DLD1 (cell line): ENCODE measurements around the gene CTNNA2.

Experiments
- in situ Hi-C: cut with HindIII; loops from 2 replicates; pipeline ENCODE4 v1.10.0; 2017; ENCODE audit warnings: low sequenced_read_pairs

CTNNA2 gene

DNA sequence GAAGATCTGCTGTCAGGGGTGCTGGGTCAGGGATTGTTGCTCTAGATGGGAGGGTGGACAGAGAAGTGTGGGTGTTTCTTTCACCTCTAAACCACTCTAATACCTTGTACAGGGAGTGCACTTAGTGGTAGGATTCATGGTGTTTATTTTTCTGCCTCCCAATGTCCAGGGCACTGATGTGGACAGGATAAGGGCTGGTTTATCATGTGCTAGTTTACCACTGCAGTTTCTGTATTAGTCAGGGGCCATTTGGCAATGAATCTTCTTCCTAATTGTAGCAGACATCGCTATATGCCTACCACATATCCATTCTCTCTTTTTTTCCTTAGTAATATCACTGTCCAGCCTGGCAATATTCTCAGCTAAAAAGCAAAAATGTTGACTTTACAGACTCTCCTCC, 842.0 kb downstream of the CTNNA2 start:
- in situ Hi-C loops = no loop called here

- in situ Hi-C loops = no loop called here
These were observed 849.1 kb downstream of the CTNNA2 start for GRCh38 chr2:80361904-80362303.

GRCh38 chr2:80363330-80363729, 850.5 kb downstream of the CTNNA2 start:
- in situ Hi-C loops = no loop called here

DNA sequence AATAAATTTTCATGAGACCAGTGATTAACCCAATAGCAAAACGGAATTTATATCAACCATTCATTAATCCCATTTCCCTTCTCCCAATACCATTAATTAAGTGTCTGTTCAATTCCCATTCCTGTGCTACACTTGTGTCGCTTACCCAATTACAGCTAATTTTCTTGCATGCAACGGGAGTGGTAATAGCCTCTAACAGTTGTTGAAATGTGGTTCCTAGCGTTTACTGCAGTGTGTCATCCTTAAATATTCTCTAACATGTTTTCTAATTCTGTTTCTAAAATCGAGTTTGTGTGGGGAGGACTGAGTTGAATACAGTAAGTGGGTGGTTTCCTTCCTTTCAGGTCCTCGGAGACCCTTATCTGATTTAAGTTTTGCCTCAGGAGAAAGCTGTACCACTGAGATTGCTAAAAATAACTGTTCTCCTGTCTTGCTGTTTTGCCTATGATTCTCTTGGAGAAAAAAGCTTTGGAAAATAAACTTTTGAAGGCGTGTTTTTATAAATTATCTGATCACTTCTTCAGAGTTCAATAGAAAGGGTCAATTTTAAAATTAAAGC, 851.0 kb downstream of the CTNNA2 start:
- in situ Hi-C loops = no loop called here

DNA sequence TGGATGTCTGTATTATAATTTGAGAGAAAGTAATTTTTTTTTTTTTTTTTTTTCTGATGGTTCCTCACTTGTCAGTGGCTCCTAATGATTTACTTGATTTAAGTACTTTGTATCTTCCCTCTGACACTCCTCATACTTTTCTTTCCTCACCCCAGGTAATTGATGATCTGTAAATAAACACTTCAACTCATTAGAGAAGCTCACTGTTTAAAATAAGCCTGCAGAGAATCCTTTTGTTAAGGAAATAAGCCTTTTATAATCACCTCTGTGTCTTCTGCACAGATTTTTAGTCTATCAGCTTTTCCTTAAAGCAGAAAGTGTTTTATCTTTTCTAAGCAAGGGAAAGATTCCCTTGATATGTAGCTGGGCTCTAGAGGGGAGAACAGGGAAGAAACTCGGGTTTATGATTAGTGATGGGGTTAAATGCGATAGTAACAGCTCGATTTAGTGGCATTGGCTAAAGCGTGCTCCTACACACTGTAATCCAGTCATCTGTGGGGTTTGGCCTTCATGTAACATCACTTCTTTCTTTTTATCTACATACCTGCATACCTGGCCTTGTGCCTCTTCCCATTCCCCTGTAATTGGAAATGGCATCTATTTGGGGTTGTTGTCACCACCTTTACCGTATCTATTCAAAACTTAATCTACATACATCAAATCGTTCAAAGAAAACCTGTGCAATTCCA, 851.8 kb downstream of the CTNNA2 start:
- in situ Hi-C loops = no loop called here

GRCh38 chr2:80365762-80366161, 852.9 kb downstream of the CTNNA2 start:
- in situ Hi-C loops = no loop called here

- in situ Hi-C loops = no loop called here
These were observed 857.6 kb downstream of the CTNNA2 start for GRCh38 chr2:80370375-80371009.

GRCh38 chr2:80374105-80374504, 861.3 kb downstream of the CTNNA2 start:
- in situ Hi-C loops = no loop called here

DNA sequence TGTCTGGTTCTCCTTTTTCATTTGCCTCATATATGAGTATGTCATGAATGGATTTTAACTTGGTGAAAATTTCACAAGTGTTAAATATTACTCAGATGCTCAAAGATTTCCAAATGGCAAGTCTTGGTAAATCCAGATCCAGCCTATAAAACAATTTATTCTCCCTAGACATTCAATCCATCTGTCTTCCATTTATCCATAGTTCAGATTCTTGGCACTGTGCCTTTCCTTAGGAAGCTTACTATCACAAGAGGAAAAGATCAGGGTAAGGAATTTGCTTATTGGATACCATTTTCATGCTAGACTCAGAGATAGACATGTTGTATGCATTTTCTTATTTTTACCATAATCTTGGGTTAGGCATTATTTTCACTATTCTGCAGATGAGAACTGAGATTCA, 864.2 kb downstream of the CTNNA2 start:
- in situ Hi-C loops = no loop called here

- in situ Hi-C loops = no loop called here
These were observed 867.9 kb downstream of the CTNNA2 start for GRCh38 chr2:80380736-80381135.

DNA sequence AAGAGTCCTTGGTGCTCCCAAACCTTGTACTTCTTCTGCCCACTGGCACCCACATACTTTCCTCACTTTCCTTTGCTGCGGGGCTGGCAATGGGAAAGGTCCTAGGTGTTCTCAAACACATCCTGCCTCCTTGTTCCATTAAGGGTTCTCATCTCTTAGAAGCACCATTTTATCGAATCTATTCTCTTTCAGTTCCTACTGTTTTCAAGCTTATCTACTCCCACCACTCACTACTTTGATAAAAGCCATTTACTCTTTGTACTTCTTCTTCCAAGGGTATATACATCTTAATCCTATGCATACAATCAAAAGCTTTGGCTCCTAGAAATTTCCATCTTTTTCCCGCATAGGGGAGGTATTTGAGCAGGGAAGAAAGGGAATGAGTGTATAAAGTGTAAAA, 868.8 kb downstream of the CTNNA2 start:
- in situ Hi-C loops = no loop called here

DNA sequence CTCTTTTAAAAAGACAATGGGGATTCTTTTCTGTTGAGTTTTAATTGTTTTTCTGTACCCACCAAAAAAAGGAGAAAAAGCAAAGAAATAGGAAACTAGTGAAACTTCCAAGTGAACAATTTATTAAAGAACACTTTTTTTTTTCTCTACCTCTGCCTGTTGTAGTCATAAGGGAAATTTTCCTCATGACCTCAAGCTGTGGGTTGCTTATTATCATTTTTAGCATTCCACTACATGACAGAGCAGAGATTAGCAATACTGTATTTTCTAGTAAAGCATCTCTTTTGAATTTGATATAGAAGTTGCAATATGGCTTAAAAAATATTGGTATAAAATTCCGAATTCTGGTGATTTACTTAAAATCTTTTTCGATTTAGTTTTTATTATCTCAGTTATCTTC, 879.6 kb downstream of the CTNNA2 start:
- in situ Hi-C loops = no loop called here

- in situ Hi-C loops = no loop called here
These were observed 881.1 kb downstream of the CTNNA2 start for GRCh38 chr2:80393991-80394390.

GRCh38 chr2:80395251-80395650, 882.4 kb downstream of the CTNNA2 start:
- in situ Hi-C loops = no loop called here

GRCh38 chr2:80396276-80396675, 883.4 kb downstream of the CTNNA2 start:
- in situ Hi-C loops = no loop called here

GRCh38 chr2:80403081-80403480, 890.2 kb downstream of the CTNNA2 start:
- in situ Hi-C loops = no loop called here

DNA sequence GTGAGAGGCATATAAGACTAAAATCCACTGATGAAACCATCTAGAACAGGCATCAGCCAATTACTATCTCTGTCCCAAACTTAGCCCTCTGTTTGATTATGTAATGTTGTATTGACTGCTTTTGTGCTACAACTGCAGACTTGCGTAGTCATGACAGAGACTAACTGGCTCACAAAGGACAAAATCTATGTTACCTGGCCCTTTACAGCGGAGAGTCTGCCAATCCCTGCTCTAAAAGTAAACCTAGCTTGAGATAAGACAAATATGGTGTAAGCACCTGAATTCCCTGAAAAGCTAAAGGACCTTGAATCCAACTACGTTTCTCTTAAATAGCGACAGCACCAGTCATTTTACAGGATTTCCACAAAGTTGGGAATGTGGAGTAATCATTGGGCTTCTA, 894.5 kb downstream of the CTNNA2 start:
- in situ Hi-C loops = no loop called here

GRCh38 chr2:80410346-80410745, 897.5 kb downstream of the CTNNA2 start:
- in situ Hi-C loops = no loop called here

DNA sequence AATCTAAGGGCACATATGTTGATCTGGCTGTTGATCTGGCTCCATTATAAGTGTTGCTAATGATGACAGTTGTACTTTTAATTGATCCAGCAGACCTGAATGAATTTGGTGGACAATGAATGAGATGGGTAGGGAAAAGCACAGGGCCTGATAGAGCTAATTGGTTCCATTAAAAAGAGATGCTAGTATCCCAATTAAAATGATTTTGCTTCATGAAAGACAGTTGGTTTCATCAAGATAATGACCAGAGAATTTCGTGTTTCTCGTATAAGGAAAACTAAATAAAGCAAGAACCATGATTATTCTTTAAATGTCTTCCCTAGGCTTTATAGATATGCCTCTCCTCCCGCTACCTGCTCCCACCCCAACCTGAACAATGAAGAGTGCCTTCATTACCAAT, 900.3 kb downstream of the CTNNA2 start:
- in situ Hi-C loops = no loop called here

DNA sequence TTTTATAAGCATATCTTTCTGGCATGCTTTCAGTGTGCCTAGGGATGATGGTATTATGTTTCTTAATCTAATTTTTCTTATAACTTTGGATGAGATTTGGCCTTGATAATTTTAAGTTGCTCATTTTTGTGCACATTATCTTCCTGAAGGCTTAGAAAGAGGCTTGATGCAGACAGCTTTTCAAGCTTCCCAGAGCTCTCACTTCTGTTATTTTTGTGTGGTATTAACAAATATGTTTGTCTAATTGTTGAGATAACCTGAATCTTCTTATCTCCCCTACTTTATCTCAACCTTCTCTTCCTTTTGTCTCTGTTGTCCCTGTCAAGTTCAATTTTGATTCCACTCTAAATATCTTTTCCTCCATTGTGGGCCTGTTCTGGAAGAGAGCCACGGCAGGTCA, 904.9 kb downstream of the CTNNA2 start:
- in situ Hi-C loops = no loop called here

DNA sequence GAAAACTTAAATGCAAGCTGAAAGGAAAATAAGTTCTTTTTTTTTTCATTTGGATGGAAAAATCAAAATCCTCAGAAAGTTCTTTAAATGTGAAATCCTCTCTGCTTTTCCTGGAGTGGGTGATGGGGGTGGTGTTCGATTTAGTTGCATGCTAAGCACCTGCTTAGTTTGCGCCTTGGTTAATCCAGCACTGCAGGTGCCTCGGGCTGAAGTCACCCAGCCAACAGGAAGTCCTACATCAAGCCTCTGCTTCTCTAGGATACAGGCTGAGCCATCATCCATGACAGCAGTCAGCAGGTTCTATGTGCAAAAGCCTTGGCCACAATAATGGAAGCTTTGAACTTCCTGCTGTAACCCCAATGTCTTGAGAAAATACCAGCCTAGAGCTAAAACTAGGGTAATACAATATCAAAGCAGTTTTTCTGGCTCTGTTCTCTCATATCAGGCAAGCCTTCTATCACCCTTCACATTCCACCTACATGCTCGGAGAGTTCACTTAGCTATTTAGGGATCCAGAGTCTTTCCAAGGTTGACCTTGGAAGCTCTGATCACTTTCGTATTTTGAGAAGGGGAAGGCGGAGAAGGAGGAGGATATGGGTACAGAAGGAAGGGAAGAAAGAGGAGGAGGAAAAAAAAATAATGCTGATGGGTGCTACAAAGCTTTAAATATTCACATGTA, 907.8 kb downstream of the CTNNA2 start:
- in situ Hi-C loops = no loop called here

GRCh38 chr2:80429251-80429650, 916.4 kb downstream of the CTNNA2 start:
- in situ Hi-C loops = no loop called here
